Left lung (tissue), 10 donors: ENCODE measurements around the gene ARAP3. TPM values are rescaled to one million over a fixed set of nuclear protein-coding genes. Genes with fewer than 3 reads are reported as not detected.
A peak's percentile ranks its signal among the peaks of the same experiment; 100 is the strongest.

Source experiments
- ATAC-seq: fragments of 200-7000 bp; cut with Tn5 transposase; one replicate; pipeline ENCODE4 v1.9.1; 2020; ENCODE audit warnings: moderate library complexity
- DNase-seq, 4 donors: peaks; one replicate each; pipeline ENCODE4 v3.0.0-alpha.2; 2013 to 2020
- H3K27ac ChIP-seq, 2 donors: fragments of 200-600 bp; sonication (generic) in 1 of 2; one replicate each; pipeline versions ENCODE4 v1.5.0 to v1.8.0; 2020 to 2021
- H3K27me3 ChIP-seq, 2 donors: fragments of 200-600 bp; sonication (generic) in 1 of 2; one replicate each; pipeline versions ENCODE4 v1.5.0 to v1.8.0; 2020 to 2021
- H3K36me3 ChIP-seq, 2 donors: fragments of 200-600 bp; sonication (generic) in 1 of 2; one replicate each; pipeline versions ENCODE4 v1.5.0 to v1.8.0; 2020 to 2021
- H3K4me1 ChIP-seq, 2 donors: fragments of 200-600 bp; one replicate each; pipeline ENCODE4 v1.8.0; 2021
- H3K4me3 ChIP-seq, 2 donors: fragments of 200-600 bp; sonication (generic) in 1 of 2; one replicate each; pipeline versions ENCODE4 v1.5.0 to v1.8.0; 2020 to 2021; ENCODE audit warnings: mild to moderate bottlenecking in 1 of 2
- H3K9me3 ChIP-seq, 2 donors: fragments of 200-600 bp; sonication (generic) in 1 of 2; one replicate each; pipeline versions ENCODE4 v1.5.0 to v1.8.0; 2020 to 2021
- CTCF ChIP-seq, 2 donors: fragments of 200-600 bp; sonication (generic) in 1 of 2; IDR thresholded peaks; one replicate each; pipeline versions ENCODE4 v1.5.0 to v1.8.0; 2021; ENCODE audit warnings: antibody characterized with exemption in 2 of 2
- intact Hi-C, 2 donors: fragments of 100-400 bp; cut with DNase I; formaldehyde crosslinking; loops; one replicate each; pipeline versions ENCODE4 v1.11.2 to v1.14.2; 2022
- polyA plus RNA-seq, 6 donors: library from polyadenylated mRNA; unstranded; fragments of 120-200 nt; gene quantifications; one replicate each; pipeline ENCODE4 v1.2.1, GENCODE V29; 2013; ENCODE audit not compliant: insufficient read length in 6 of 6
- total RNA-seq, 2 donors: library from RNA; stranded (reverse); fragmentation: NEBNext Ultra II Directional; extraction: Animal tissue kit (Norgen Biotek cat#: 25700); gene quantifications; one replicate each; pipeline ENCODE4 v1.2.1, GENCODE V29; 2021
- donor health status: DM: no; HTN: yes; CAD: no.
- donor health status: DM: no; HTN: no; CAD: no.

ARAP3 gene
- total and polyA plus RNA-seq, 8 donors, result 20.5 to 53.9 (median 41.3) TPM

GRCh38 chr5:141640051-141640415 lies 42.0 kb downstream of the ARAP3 start:
- peaks cover 0 to 28% of the 10 kb centered on the region in 2 donors for H3K36me3 ChIP-seq
- intact Hi-C loops, result no loop called here
- no peak for TF ChIP-seq CTCF (IDR thresholded peaks at IDR 0.05)
- ATAC-seq (no peak), DNase-seq (no peak)
- peaks cover 10 to 29% of the 10 kb centered on the region in 2 donors for H3K4me1 ChIP-seq
- H3K27me3 ChIP-seq, result no peaks in the 10 kb centered on the region
- H3K9me3 ChIP-seq, result no peaks in the 10 kb centered on the region
- no peak overlapping the region for H3K4me3 ChIP-seq
- no peak overlapping the region for H3K27ac ChIP-seq

GRCh38 chr5:141639357-141640050 lies 42.5 kb downstream of the ARAP3 start:
- no peaks in the 10 kb centered on the region for H3K9me3 ChIP-seq
- ATAC-seq, result no peak
- H3K27ac ChIP-seq, result no peak overlapping the region
- DNase-seq, result no peak
- peaks cover 0 to 23% of the 10 kb centered on the region in 2 donors for H3K36me3 ChIP-seq
- peaks cover 13 to 34% of the 10 kb centered on the region in 2 donors for H3K4me1 ChIP-seq
- H3K4me3 ChIP-seq, result no peak overlapping the region
- H3K27me3 ChIP-seq, result no peaks in the 10 kb centered on the region
- no peak for TF ChIP-seq CTCF (IDR thresholded peaks at IDR 0.05)
- intact Hi-C loops, result no loop called here

- TF ChIP-seq CTCF (IDR thresholded peaks at IDR 0.05), result no peak
- no peak for ATAC-seq
Observed at GRCh38 chr5:141638771-141639170, 43.3 kb downstream of the ARAP3 start.

GRCh38 chr5:141637767-141638419 lies 44.1 kb downstream of the ARAP3 start:
- Histone ChIP-seq H3K4me1 (peaks cover 14 to 47% of the 10 kb centered on the region in 2 donors), H3K9me3 (no peaks in the 10 kb centered on the region), H3K27me3 (no peaks in the 10 kb centered on the region), H3K36me3 (peaks cover 0 to 11% of the 10 kb centered on the region in 2 donors), H3K4me3 (peak overlapping the region; percentile 68 to 93), H3K27ac (no peak overlapping the region)
- intact Hi-C loops, result no loop called here
- DNase-seq (peak; percentile 39 to 88 (median 70)), ATAC-seq (peak; percentile 70)
- TF ChIP-seq CTCF (IDR thresholded peaks at IDR 0.05), result peak in 1 of 2 donors; percentile 39

More at GRCh38 chr5:141638771-141639170, 43.3 kb downstream of the ARAP3 start:
- Histone ChIP-seq H3K27ac (no peak overlapping the region), H3K36me3 (peaks cover 0 to 16% of the 10 kb centered on the region in 2 donors), H3K27me3 (no peaks in the 10 kb centered on the region), H3K9me3 (no peaks in the 10 kb centered on the region), H3K4me1 (peaks cover 14 to 41% of the 10 kb centered on the region in 2 donors), H3K4me3 (no peak overlapping the region)
- intact Hi-C loops, result no loop called here
- no peak for DNase-seq

GRCh38 chr5:141637123-141637766 lies 44.8 kb downstream of the ARAP3 start:
- ATAC-seq, result peak; percentile 38
- Histone ChIP-seq H3K4me3 (peak overlapping the region; percentile 68 to 93), H3K36me3 (peaks cover 0 to 17% of the 10 kb centered on the region in 2 donors), H3K27ac (peak overlapping the region in 1 of 2 donors; percentile 69), H3K9me3 (no peaks in the 10 kb centered on the region), H3K4me1 (peaks cover 14 to 47% of the 10 kb centered on the region in 2 donors), H3K27me3 (no peaks in the 10 kb centered on the region)
- DNase-seq, result peak in 1 of 4 donors; percentile 88
- TF ChIP-seq CTCF (IDR thresholded peaks at IDR 0.05), result no peak
- intact Hi-C loops, result no loop called here
